Measurements from ENCODE around the gene LEFTY2.

GRCh38 chr1:225889743-225890142 lies 51.3 kb downstream of the LEFTY2 start:
- TF ChIP-seq CTCF (IDR thresholded peaks at IDR 0.05) (no peak), POLR2A (IDR thresholded peaks at IDR 0.05) (no peak), POLR2AphosphoS5 (IDR thresholded peaks at IDR 0.05) (no peak), EP300 (IDR thresholded peaks at IDR 0.05; ENCODE audit: low read depth) (no peak)
